Stimulated activated CD4-positive, alpha-beta T cell treated with anti-CD3 and anti-CD28 coated beads, Interleukin-2, amount 100 ng/mL, for 24 hours (primary cell): ENCODE measurements around the gene TUFM.
"Not testable (repeated sequence)": the region's sequence is repeated elsewhere in the genome, so short reads cannot be mapped to it uniquely, and the experiment has no call there.

ENCODE experiments used
- DNase-seq, 2 donors: peaks; one replicate each; pipeline ENCODE4 v3.0.0-alpha.2; 2020

Gene TUFM

GRCh38 chr16:28846080-28846932 is at the start of gene TUFM:
Gene TUFM (minus strand): TSS chr16:28846348. CDS start chr16:28846269, 79 bp downstream.
- peak; percentile 97 to 98 for DNase-seq

- no peak for DNase-seq
Measured at GRCh38 chr16:28895609-28896008, 49.5 kb upstream of the TUFM start.

GRCh38 chr16:28893291-28893690 is 47.1 kb upstream of the TUFM start:
- no peak for DNase-seq

- no peak for DNase-seq
Measured at GRCh38 chr16:28891964-28892890, 46.1 kb upstream of the TUFM start.

- DNase-seq: not testable (repeated sequence)
Measured at GRCh38 chr16:28890355-28890754, 44.2 kb upstream of the TUFM start.

- DNase-seq: no peak
Measured at GRCh38 chr16:28886945-28887344, 40.8 kb upstream of the TUFM start.

- no peak for DNase-seq
Measured at GRCh38 chr16:28884045-28884444, 37.9 kb upstream of the TUFM start.

GRCh38 chr16:28883221-28883996 is 37.3 kb upstream of the TUFM start:
- no peak for DNase-seq

GRCh38 chr16:28882551-28883160 is 36.5 kb upstream of the TUFM start:
- DNase-seq: no peak

- DNase-seq: not testable (repeated sequence)
Measured at GRCh38 chr16:28881565-28881964, 35.4 kb upstream of the TUFM start.

- no peak for DNase-seq
Measured at GRCh38 chr16:28880955-28881354, 34.8 kb upstream of the TUFM start.

- DNase-seq: no peak
Measured at GRCh38 chr16:28880589-28880915, 34.4 kb upstream of the TUFM start.

GRCh38 chr16:28879841-28880588 is 33.9 kb upstream of the TUFM start:
- DNase-seq: peak; percentile 93

- no peak for DNase-seq
Measured at GRCh38 chr16:28879261-28879840, 33.2 kb upstream of the TUFM start.

- DNase-seq: no peak
Measured at GRCh38 chr16:28878083-28878926, 32.2 kb upstream of the TUFM start, which contains the start of gene ATP2A1. Gene ATP2A1 (plus strand): TSS chr16:28878488. CDS start chr16:28878672, 184 bp downstream.

GRCh38 chr16:28877655-28878000 is 31.5 kb upstream of the TUFM start:
- DNase-seq: no peak

- no peak for DNase-seq
Measured at GRCh38 chr16:28876973-28877654, 31.0 kb upstream of the TUFM start.

- no peak for DNase-seq
Measured at GRCh38 chr16:28876019-28876659, 30.0 kb upstream of the TUFM start.
